ENCODE measurements around the gene EEF1B2.
"Not testable (repeated sequence)": the region's sequence is repeated elsewhere in the genome, so short reads cannot be mapped to it uniquely, and the experiment has no call there.

The EEF1B2 gene

DNA sequence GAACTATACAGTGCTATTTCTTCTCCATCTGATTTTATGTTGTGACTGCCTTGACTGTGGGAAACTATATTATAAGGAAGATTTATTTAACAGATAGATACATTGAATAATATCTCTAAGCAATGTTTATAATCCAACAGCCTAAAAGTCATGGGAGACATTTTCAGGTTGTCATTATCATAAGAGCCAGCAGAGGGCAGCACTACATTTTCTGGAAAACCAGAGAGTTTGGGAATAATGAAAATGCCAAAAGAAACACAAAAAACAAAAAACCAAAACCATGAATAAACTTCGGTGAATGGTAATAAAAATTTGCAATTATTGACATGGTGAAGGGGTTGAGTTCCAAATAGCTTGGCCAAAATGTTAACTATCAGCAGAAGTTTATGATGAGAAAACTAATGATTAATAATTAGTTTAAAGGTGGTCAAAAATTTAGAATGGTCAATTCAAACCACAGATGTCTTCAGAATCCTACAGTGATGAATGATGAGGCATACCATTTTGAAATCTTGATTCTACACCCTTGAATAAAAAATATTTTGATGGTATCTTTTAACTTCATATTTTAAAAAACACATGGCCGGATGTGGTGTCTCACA, 4.7 kb downstream of the EEF1B2 start:
- peak; percentile 19 for DNase-seq

DNA sequence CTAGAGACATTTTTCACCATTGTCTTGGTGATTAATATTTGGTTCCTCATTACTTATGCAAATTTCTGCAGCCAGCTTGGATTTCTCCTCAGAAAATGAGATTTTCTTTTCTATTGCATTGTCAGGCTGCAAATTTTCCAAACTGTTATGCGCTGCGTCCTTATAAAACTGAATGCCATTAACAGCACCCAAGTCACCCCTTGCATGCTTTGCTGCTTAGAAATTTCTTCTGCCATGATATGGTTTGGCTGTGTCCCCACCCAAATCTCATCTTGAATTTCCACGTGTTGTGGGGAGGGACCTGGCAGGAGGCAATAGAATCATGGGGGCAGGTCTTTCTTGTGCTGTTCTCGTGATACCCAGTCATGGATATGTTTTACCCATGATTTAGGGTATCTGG, 8.5 kb downstream of the EEF1B2 start:
- DNase-seq = not testable (repeated sequence)

DNA sequence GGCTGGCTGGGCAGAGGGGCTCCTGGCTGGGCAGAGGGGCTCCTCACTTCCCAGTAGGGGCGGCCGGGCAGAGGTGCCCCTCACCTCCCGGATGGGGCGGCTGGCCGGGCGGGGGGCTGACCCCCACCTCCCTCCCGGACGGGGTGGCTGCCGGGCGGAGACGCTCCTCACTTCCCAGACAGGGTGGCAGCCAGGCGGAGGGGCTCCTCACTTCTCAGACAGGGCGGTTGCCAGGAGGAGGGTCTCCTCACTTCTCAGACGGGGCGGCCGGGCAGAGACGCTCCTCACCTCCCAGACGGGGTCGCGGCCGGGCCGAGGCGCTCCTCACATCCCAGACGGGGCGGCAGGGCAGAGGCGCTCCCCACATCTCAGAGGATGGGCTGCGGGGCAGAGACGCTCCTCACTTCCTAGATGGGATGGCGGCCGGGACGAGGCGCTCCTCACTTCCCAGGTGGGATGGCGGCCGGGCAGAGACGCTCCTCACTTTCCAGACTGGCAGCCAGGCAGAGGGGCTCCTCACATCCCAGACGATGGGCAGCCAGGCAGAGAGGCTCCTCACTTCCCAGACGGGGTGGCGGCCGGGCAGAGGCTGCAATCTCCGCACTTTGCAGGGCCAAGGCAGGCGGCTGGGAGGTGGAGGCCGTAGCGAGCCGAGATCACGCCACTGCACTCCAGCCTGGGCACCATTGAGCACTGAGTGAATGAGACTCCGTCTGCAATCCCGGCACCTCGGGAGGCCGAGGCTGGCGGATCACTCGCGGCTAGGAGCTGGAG, 12.1 kb downstream of the EEF1B2 start:
- not testable (repeated sequence) for DNase-seq

DNA sequence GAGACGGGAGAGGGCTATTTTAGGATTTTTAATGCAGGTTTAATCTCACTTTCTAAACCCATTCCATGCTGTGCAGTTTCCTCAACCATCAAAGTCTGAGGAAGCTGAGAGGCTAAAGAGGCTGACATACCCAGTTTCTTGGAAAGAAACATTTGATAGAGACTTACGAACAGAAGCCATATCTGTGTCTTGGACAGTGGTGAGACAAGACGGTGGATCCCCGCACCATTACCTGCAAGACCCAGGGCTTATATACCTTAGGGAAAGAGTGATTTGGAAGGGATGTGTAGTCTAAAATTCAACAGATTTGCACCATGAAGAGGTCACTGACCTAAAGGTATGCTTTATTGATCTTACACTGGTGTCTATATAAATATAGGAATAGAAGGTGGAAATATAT, 13.5 kb downstream of the EEF1B2 start:
- DNase-seq = no peak

DNA sequence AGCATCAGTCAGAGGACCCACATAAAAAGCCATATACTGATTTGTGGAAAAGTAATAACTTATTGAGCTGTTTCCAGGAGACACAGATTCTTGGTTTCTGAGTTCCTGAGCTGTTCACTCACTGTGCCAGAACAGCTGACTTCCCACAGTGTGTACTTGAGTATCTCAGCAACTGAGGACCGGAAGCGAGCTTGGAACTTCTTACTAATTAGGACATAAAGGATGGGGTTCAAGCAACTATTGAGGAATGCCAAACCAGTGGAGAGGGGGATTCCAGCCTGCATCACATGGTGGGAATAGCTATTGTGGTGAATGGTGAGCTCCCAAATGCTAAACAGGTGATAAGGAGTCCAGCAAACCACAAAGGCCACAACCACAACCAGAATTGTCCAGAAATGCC, 16.4 kb downstream of the EEF1B2 start:
- no peak for DNase-seq

DNA sequence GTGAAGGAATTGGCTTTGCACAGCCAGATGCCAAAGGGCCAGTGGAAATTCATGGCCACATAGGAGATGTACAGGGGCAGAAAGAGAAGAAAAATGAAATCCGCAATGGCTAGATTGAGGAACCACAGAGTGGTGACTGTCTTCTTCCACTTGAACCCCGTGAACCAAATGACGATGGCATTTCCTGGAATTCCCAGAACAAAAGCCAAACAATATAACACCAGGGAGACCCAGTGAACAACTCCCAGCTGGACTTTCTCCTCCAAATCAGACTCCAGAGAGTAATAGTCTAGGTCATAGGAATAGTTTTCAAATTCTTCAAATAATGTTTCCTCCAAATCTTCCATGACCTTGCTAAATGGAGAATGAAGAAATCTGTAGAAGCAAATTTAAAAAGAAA, 17.2 kb downstream of the EEF1B2 start:
- DNase-seq = no peak

DNA sequence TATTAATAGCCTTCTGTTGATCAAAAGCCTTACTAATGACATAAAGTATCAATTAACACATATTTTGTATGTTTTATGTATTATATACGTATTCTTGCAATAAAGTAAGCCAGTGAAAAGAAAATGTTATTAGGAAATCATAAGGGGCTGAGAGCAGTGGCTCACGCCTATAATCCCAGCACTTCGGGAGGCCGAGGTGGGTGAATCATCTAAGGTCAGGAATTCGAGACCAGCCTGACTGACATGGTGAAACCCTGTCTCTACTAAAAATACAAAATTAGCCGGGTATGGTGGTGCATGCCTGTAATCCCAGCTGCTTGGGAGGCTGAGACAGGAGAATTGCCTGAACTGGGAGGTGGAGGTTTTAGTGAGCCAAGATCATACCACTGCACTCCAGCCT, 21.8 kb downstream of the EEF1B2 start:
- DNase-seq = not testable (repeated sequence)

DNA sequence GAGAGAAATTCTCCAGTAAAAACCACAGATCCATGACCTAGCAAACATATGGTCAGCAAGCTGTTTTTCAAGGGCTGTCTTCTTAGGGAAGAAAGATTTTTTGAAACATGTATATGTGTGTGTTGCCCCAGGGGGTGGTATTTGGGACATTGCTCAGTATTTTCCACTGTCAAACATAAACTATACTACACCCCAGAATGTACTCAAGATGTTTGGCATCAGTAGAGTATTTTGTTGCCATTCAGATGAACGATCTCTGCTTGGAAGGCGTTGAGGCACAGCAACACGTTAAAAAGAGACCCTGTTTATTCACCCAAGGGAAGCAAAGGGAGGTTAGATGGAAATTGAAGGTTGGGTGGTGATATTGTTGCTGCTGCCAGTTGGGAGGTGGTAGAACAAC, 30.0 kb downstream of the EEF1B2 start:
- DNase-seq = no peak

DNA sequence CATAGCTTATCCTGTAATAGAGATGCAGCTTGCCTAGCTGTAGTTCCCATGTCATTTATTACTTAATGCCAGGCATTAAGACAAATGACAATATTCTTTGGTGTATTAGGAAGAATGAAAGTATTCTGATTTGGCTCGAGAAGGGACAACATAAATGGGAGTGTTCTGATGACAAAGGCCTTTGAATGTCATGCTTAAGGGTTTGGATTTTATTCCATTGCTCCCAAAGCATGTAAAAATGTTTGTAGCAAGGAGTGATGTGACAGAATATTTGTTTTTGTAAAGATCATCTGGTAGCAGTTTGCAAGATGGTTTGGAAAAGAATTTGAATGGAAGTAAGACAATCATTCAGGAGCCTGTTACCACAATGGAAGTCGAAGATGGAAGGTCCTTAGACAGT, 30.4 kb downstream of the EEF1B2 start:
- no peak for DNase-seq

DNA sequence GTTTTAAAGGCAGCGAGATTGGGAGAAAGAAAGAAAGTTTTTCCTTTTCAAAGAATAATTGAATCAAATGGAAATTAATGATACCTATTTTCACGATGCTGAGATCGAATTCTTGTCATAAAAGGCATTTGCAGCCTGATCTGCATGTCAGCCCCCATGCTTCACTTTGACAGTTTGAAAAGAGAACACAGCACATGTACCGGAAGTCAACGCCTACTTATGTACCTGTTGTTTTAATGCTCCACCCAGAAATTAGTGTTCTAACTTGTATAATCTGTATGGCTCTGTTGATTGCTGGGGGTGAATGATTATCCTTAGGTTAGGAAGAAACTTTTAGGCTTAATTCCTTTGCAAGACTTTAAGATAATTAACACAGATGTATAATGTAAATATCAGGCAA, 31.0 kb downstream of the EEF1B2 start:
- no peak for DNase-seq

DNA sequence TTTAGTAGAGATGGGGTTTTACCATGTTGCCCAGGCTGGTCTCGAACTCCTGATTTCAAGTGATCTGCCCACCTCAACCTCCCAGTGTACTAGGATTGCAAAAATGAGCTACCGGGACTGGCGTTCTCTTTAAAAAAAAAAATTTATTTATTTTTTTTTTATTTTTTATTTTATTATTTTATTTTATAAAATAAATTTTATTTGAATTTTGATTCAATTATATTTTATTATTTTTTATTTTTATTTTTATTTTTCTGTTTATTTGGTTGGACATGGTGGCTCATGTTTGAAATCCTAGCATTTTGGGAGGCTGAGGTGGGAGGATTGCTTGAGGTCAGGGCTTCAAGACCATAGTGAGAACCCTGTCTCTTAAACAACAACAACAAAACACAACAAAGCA, 32.5 kb downstream of the EEF1B2 start:
- no peak for DNase-seq

DNA sequence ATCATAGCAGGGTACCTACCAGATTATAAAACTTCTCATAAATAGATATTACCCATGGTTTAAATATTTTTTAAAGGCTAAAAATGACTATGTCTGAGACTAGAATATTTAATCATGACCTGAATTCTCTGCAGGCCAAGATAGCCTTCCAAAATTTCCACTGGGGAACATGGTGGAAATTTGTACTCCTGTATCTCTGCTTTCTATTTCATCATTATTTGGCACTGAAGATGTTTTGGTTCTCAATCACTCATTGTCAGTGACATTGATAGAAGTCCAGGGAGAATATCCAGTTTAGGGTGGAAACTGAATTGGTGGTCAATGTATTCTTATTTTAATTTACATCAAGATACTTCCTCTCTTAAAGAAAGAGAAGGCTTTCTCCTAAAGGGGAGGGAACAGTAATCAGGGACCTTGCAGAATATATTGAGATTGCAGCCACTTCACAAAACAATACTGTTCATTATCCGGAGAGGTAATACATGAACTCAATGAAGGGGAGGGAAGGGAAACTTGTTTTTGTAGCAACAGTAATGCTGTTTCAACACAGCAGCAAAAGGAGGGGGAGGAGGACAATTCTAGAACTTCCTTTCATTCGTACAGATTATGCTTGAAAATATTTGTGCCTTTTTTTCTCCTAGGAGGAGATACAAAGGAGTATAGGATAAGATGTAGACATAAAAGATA, 34.1 kb downstream of the EEF1B2 start:
- DNase-seq = no peak

DNA sequence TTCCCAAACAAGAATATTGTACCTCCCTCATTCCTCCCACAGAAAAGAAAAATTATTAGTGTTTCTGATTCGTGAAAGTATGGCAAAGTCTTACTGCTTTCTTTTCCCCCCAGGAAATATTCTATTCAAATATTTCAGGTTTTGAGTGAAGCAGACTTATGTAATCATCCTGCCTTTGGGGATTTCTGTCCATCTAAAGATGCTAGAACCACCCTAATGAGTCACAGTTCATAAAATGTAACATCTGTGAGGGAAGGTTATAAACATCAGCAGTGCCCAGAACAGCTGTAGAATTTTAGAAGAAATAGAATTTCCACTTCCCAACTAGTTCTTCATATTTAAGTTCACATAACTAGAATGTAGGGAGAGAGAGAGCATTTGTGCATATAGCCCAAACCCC, 39.0 kb downstream of the EEF1B2 start:
- DNase-seq = no peak

DNA sequence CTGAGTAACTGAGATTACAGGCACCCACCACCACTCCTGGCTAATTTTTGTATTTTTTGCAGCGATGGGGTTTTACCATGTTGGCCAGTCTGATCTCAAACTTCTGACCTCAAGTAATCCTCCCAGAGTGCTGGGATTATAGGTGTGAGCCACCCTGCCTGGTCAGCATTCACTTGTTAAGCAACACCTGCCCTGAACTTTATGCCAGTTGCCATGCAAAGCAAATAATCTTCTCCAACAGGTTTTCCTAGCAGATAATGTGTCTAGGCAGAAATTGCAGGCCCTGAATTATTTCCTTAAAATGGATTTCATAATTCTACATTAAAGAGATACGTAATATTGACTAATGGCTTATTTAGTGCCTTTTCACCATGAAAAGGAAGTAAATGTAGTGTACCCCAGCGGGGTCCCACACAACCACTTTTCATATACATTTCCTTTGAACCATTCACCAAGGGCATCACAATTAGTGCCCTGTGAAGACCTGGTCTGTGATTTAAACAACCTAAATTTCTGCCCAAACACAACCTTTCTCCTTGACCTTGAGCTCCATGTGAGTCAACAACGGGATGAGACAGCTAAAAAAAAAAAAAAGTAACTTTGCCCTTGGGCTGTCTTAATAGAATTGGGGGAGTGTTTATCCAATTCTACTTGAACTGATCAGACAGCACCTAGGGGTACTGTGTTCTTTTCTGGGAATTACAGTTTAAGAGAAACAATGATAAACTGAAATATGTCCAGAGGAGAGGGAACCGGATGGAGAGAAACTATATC, 41.6 kb downstream of the EEF1B2 start:
- DNase-seq = no peak

DNA sequence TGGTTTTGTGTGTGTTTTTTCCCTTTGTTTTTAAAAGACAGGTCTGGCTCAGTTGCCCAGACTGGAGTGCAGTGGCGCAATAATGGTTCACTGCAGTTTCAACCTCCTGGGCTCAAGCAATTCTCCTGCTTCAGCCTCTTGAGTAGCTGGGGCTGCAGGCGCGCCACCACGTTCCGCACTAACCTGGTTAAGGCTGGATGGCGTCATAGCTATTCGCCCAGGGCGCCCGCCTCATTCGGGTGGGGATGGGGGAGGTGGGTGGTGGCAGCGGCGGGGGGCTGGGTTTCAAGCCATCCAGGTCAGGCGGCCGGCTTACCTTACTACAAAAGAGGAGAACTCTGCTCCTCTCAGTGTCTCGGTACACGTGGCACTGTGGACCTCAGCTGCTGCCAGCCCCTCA, 42.8 kb downstream of the EEF1B2 start:
- no peak for DNase-seq

DNA sequence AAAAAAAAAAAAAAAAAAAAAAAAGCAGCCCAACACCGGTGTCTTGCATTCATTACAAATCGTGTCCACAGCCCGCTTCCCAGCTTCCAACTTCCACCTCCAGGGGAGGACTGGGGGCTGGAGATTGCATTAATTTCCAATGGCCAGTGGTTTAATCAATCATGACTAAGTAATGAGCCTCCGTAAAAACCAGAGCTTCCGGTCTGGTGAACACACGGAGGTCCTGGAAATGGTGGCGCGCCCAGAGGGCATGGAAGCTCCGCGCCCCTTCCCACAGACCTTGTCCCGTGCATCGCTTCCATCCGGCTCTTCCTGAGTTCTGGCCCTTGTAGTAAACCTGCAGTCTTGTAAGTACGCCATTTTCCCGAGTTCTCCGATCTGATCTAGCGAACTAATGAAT, 43.6 kb downstream of the EEF1B2 start:
- no peak for DNase-seq

DNA sequence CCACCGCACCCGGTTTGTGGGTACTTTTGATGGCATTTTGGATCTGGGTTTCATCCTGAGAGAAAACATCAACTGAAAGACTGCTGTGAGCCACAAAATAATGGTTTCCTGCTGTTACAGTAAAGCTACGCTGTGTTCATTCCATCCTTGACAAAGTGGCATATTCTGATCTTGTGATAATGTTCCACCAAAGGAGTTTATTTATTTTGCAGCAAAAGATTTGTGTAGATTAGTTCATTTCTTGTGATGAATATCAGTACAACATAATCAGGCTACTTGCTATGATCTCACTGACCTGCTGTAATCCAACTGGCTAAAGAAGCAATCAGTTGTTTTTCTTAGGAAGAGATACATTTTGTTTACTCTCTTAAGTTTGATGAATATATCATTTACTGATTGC, 45.0 kb downstream of the EEF1B2 start:
- no peak for DNase-seq

DNA sequence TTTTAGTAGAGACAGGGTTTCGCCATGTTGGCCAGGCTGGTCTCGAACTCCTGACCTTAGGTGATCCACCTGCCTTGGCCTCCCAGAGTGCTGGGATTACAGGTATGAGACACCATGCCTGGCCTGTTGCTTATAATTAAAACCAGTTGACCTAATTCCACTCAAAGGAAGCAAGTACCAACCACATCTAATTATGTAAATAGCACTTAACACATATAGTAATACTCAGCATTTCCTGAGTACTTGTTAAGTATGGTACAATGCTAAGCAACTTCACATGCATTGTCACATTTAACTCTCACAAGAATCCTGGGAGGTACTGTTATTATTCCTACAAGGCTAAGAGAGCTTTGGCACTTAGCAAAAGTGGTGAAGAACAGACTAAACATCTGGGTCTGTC, 47.6 kb downstream of the EEF1B2 start:
- DNase-seq = not testable (repeated sequence)

DNA sequence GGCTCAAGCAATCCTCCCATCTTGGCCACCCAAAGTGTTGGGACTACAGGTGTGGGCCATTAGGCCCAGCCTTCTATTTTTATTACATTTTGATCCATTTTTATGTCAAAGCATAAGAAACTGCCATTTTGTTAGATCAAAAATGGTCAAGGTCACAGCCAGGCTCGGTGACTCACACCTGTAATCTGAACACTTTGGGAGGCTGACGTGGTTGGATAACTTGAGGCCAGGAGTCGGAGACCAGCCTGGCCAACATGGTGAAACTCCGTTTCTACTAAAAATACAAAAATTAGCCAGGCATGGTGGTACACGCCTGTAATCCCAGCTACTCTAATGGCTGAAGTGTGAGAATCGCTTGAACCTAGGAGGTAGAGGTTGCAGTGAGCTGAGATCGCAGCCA, 49.2 kb downstream of the EEF1B2 start:
- no peak for DNase-seq

DNA sequence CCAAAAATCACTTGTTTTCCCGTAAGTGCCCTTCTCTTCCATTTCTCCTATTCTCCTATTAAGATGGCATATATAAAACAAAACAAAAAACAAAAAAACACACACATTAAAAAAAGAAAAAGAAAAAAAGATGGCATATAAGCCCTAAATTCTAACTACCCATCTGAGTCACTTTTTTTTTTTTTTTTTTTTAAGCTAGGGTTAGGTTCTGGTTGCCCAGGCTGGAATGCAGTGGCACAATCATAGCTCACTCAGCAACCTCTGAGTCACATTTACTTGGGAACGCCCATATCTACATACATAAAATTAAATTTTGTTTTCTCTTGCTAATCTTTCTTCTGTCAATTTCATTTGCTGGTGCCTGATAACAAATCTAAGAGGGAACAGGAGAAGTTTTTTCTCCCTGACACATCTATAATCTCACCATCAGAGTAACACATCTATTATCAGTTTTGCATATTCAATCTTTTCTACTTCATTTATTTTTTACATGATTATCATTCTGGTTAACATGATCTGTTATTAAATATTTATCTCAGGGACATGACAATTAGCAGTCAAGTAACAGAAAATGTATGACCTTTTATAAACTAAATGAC, 52.1 kb downstream of the EEF1B2 start:
- no peak for DNase-seq
